Gastroesophageal sphincter (tissue), 4 donors: ENCODE measurements around the gene CAMKMT. TPM values are rescaled to one million over a fixed set of nuclear protein-coding genes. Genes with fewer than 3 reads are reported as not detected.

Experiments
- ATAC-seq: fragments of 150-250 bp; one replicate; pipeline ENCODE4 v1.9.1; 2016; ENCODE audit warnings: mild to moderate bottlenecking, moderate library complexity
- H3K27ac ChIP-seq, 4 donors: fragments of 200-600 bp; sonication (generic) in 3 of 4; 1 replicate in 3 of 4; 2 replicates in 1 of 4; pipeline ENCODE4 v1.5.1; 2016 to 2019
- H3K27me3 ChIP-seq: fragments of 200-600 bp; sonication (generic); one replicate; pipeline ENCODE4 v1.5.1; 2019
- H3K36me3 ChIP-seq, 2 donors: fragments of 200-600 bp; sonication (generic); one replicate each; pipeline ENCODE4 v1.5.1; 2019; ENCODE audit warnings: control low read depth in 1 of 2
- H3K4me1 ChIP-seq, 3 donors: fragments of 200-600 bp; sonication (generic); 1 replicate in 2 of 3; 2 replicates in 1 of 3; pipeline ENCODE4 v1.5.1; 2016 to 2019; ENCODE audit warnings: control low read depth in 2 of 3
- H3K4me3 ChIP-seq, 2 donors: fragments of 200-600 bp; sonication (generic); one replicate each; pipeline ENCODE4 v1.5.1; 2019; ENCODE audit warnings: mild to moderate bottlenecking in 1 of 2, moderate library complexity in 1 of 2
- H3K9me3 ChIP-seq, 3 donors: fragments of 200-600 bp; sonication (generic); one replicate each; pipeline ENCODE4 v1.5.1; 2017 to 2019; ENCODE audit warnings: control low read depth in 2 of 3
- EP300 ChIP-seq: sonication (generic); formaldehyde crosslinking; IDR thresholded peaks from one replicate; pipeline ENCODE4 v1.6.1; 2017; ENCODE audit warnings: antibody characterized with exemption, mild to moderate bottlenecking
- POLR2A ChIP-seq, 2 donors: fragments of 450-650 bp; IDR thresholded peaks; one replicate each; pipeline ENCODE4 v1.6.1; 2017; ENCODE audit warnings: antibody characterized with exemption in 2 of 2, mild to moderate bottlenecking in 2 of 2, moderate library complexity in 1 of 2
- POLR2AphosphoS5 ChIP-seq: sonication (generic); formaldehyde crosslinking; IDR thresholded peaks from one replicate; pipeline ENCODE4 v1.6.1; 2017; ENCODE audit warnings: antibody characterized with exemption
- WGBS, 2 donors: methylation state at CpG; one replicate each; pipeline ENCODE4 v1.1.5; 2018; ENCODE audit warnings: low coverage in 1 of 2; 5-methylcytosine and 5-hydroxymethylcytosine counted together
- total RNA-seq, 4 donors: library from RNA; depleted of rRNA; stranded (reverse); fragments of >200 nt; gene quantifications; one replicate each; pipeline ENCODE4 v1.1.0, GENCODE V29; 2016
- TF ChIP-seq, protein P1 (sequence below), 4 experiments: fragments of 200-600 bp in 2 of 4; fragments of 450-650 bp in 2 of 4; sonication (generic) in 1 of 4; IDR thresholded peaks; one replicate each; pipeline ENCODE4 v1.5.1; 2017 to 2019; ENCODE audit warnings: antibody characterized with exemption in 4 of 4, mild to moderate bottlenecking in 2 of 4, moderate library complexity in 2 of 4

CAMKMT gene
- total RNA-seq, 4 donors from 2014 or later: 4.2 to 19.5 (median 11.0) TPM

DNA sequence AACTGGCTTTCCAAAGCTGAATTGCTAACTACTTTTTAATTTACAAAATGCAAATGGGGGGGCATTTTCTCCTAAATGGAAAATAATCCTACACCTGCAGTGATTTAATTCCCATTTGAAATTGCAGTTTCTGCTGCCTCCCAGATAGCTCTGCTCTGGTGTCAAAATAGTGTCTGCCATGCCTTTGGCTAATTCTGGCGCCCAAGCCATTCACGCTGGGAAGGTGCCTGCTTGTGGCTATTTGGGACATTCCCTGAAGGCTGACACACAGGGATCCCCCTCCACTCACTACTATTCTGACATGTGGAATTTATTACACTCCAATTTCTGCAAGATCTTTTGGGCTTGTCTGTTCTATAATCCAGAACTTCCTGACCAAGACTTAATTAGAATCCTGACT is 451.4 kb downstream of the CAMKMT start:
- no peaks in the 10 kb centered on the region for H3K36me3 ChIP-seq
- no peak for ATAC-seq
- no peaks in the 10 kb centered on the region for H3K9me3 ChIP-seq
- no peaks in the 10 kb centered on the region for H3K4me1 ChIP-seq
- WGBS, 2 donors: 56% methylated on average over 2 of the region's 2 CpGs; no CpG with 5 or more reads in 1 of the 2 donors
- H3K27ac ChIP-seq: no peak overlapping the region
- H3K27me3 ChIP-seq: peaks cover 69% of the 10 kb centered on the region
- H3K4me3 ChIP-seq: no peak overlapping the region
- TF ChIP-seq EP300 (no peak), POLR2AphosphoS5 (no peak), POLR2A (IDR thresholded peaks at IDR 0.05) (no peak)
- TF ChIP-seq, protein P1, sequence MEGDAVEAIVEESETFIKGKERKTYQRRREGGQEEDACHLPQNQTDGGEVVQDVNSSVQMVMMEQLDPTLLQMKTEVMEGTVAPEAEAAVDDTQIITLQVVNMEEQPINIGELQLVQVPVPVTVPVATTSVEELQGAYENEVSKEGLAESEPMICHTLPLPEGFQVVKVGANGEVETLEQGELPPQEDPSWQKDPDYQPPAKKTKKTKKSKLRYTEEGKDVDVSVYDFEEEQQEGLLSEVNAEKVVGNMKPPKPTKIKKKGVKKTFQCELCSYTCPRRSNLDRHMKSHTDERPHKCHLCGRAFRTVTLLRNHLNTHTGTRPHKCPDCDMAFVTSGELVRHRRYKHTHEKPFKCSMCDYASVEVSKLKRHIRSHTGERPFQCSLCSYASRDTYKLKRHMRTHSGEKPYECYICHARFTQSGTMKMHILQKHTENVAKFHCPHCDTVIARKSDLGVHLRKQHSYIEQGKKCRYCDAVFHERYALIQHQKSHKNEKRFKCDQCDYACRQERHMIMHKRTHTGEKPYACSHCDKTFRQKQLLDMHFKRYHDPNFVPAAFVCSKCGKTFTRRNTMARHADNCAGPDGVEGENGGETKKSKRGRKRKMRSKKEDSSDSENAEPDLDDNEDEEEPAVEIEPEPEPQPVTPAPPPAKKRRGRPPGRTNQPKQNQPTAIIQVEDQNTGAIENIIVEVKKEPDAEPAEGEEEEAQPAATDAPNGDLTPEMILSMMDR (IDR thresholded peaks at IDR 0.05): no peak

GRCh38 chr2:44813658-44814057 is 451.9 kb downstream of the CAMKMT start:
- TF ChIP-seq EP300: no peak
- no peak for TF ChIP-seq POLR2AphosphoS5
- no peak for TF ChIP-seq POLR2A (IDR thresholded peaks at IDR 0.05)
- TF ChIP-seq, protein P1 (IDR thresholded peaks at IDR 0.05): no peak
- peaks cover 65% of the 10 kb centered on the region for H3K27me3 ChIP-seq
- H3K36me3 ChIP-seq: no peaks in the 10 kb centered on the region
- WGBS, 2 donors: no CpG with 5 or more reads among the region's 2 CpGs
- H3K4me3 ChIP-seq: no peak overlapping the region
- H3K27ac ChIP-seq: no peak overlapping the region
- no peaks in the 10 kb centered on the region for H3K9me3 ChIP-seq
- no peak for ATAC-seq
- no peaks in the 10 kb centered on the region for H3K4me1 ChIP-seq

GRCh38 chr2:44817256-44817655 is 455.5 kb downstream of the CAMKMT start:
- Histone ChIP-seq H3K27ac (no peak overlapping the region), H3K27me3 (peaks cover 47% of the 10 kb centered on the region), H3K4me1 (no peaks in the 10 kb centered on the region), H3K9me3 (no peaks in the 10 kb centered on the region), H3K36me3 (no peaks in the 10 kb centered on the region), H3K4me3 (no peak overlapping the region)
- TF ChIP-seq, protein P1 (IDR thresholded peaks at IDR 0.05): no peak
- TF ChIP-seq EP300: no peak
- no peak for TF ChIP-seq POLR2A (IDR thresholded peaks at IDR 0.05)
- TF ChIP-seq POLR2AphosphoS5: no peak
- WGBS, 2 donors: 96% methylated on average over 4 of the region's 7 CpGs; no CpG with 5 or more reads in 1 of the 2 donors
- ATAC-seq: no peak

- Histone ChIP-seq H3K27ac (no peak overlapping the region), H3K9me3 (no peaks in the 10 kb centered on the region), H3K4me3 (no peak overlapping the region), H3K4me1 (no peaks in the 10 kb centered on the region), H3K36me3 (no peaks in the 10 kb centered on the region), H3K27me3 (peaks cover 41% of the 10 kb centered on the region)
- 76 to 100% methylated on average over 1 to 2 of the region's 2 CpGs for WGBS, 2 donors
- TF ChIP-seq EP300 (no peak), POLR2AphosphoS5 (no peak), POLR2A (IDR thresholded peaks at IDR 0.05) (no peak)
- TF ChIP-seq, protein P1 (IDR thresholded peaks at IDR 0.05): no peak
- no peak for ATAC-seq
Observed at GRCh38 chr2:44817673-44818335, 456.1 kb downstream of the CAMKMT start.

GRCh38 chr2:44819061-44819460 is 457.3 kb downstream of the CAMKMT start:
- H3K27me3 ChIP-seq: peaks cover 29% of the 10 kb centered on the region
- H3K27ac ChIP-seq: no peak overlapping the region
- ATAC-seq: no peak
- no peaks in the 10 kb centered on the region for H3K4me1 ChIP-seq
- H3K4me3 ChIP-seq: no peak overlapping the region
- TF ChIP-seq POLR2A (IDR thresholded peaks at IDR 0.05) (no peak), POLR2AphosphoS5 (no peak), EP300 (no peak)
- TF ChIP-seq, protein P1 (IDR thresholded peaks at IDR 0.05): no peak
- WGBS, 2 donors: 72 to 78% methylated on average over 3 to 5 of the region's 5 CpGs
- no peaks in the 10 kb centered on the region for H3K36me3 ChIP-seq
- no peaks in the 10 kb centered on the region for H3K9me3 ChIP-seq
